Central memory CD8-positive, alpha-beta T cell (primary cell): ENCODE results near the gene CCDC86.
"Not testable (repeated sequence)": the region's sequence is repeated elsewhere in the genome, so short reads cannot be mapped to it uniquely, and the experiment has no call there.

Experiments used
- ATAC-seq: fragments of 150-1000 bp; cut with Tn5 transposase; replicated peaks from 2 replicates; pipeline ENCODE4 v1.10.0; 2022; ENCODE audit warnings: mild to moderate bottlenecking, moderate FRiP score, moderate number of reproducible peaks; ENCODE audit not compliant: poor library complexity, severe bottlenecking; ENCODE audit errors: extremely low read depth
- DNase-seq, 2 donors: peaks; one replicate each; pipeline ENCODE4 v3.0.0; 2021; ENCODE audit warnings: low spot score in 2 of 2
- H3K27ac Mint-ChIP-seq: one replicate; pipeline ENCODE4 v1.8.0; 2022; ENCODE audit warnings: low read depth, mild to moderate bottlenecking, moderate library complexity, mixed read lengths
- H3K27me3 Mint-ChIP-seq: one replicate; pipeline ENCODE4 v1.8.0; 2022; ENCODE audit warnings: mixed read lengths
- H3K36me3 Mint-ChIP-seq: one replicate; pipeline ENCODE4 v1.8.0; 2022; ENCODE audit warnings: mild to moderate bottlenecking, moderate library complexity, mixed read lengths; ENCODE audit not compliant: insufficient read depth
- H3K4me1 Mint-ChIP-seq: one replicate; pipeline ENCODE4 v1.8.0; 2022; ENCODE audit warnings: mixed read lengths
- H3K4me3 Mint-ChIP-seq: one replicate; pipeline ENCODE4 v1.8.0; 2022; ENCODE audit warnings: mild to moderate bottlenecking, moderate library complexity, mixed read lengths
- H3K9me3 Mint-ChIP-seq: one replicate; pipeline ENCODE4 v1.8.0; 2022; ENCODE audit warnings: mixed read lengths

The CCDC86 gene

DNA sequence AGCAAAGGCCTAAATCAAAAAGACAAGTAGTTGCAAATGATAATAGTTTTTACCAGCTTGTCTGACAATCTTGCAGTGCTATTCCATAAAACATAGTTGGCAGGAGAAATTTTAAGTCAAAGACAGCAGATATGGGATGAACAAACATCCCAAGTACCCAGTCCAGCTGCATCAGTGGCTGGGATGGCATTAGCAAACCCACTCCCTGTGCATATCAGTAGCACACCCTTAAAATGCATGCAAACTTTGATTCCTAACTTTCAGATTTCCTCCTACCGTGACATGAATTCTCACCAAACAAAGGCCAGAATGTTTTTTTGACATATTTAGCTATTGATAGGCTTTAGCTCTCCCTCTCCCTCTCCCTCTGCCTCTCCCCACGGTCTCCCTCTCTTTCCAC, 27.8 kb upstream of the CCDC86 start:
- H3K9me3 Mint-ChIP-seq: no peaks in the 10 kb centered on the region
- ATAC-seq: no peak

DNA sequence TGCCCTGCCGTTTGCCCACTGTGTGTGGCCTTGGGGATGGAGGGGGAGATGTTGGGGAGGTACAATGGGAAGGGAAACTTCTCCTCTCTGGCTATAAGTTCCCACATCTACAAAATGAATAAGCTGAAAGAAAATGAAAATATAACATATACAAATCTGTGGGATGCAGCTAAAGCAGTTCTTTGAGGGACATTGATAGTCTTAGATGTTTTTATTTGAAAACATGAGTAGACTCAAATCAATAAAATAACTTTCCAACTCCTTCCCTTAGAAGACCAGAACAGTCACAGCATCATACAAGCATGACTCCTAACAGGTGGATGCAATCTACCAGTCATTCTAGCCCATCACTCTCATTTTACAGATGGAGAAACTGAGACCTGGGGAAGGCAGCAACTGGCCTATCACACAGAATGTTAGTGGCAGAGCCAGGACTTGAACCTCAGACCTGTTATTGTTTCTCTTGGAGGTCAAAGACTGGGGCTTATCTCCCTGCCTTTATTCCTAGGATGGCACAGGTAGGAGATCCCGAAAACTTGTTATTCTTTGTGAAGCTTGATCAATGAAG, 25.2 kb upstream of the CCDC86 start:
- no peaks in the 10 kb centered on the region for H3K9me3 Mint-ChIP-seq
- DNase-seq (no peak), ATAC-seq (no peak)
- no peak overlapping the region for H3K4me3 Mint-ChIP-seq
- peaks cover 18% of the 10 kb centered on the region for H3K27me3 Mint-ChIP-seq
- no peaks in the 10 kb centered on the region for H3K4me1 Mint-ChIP-seq
- no peaks in the 10 kb centered on the region for H3K36me3 Mint-ChIP-seq
- no peak overlapping the region for H3K27ac Mint-ChIP-seq

More for the DNA sequence above, 27.8 kb upstream of the CCDC86 start:
- H3K27ac Mint-ChIP-seq: no peak overlapping the region
- DNase-seq: no peak
- no peaks in the 10 kb centered on the region for H3K4me1 Mint-ChIP-seq
- no peaks in the 10 kb centered on the region for H3K36me3 Mint-ChIP-seq
- no peak overlapping the region for H3K4me3 Mint-ChIP-seq
- peaks cover 44% of the 10 kb centered on the region for H3K27me3 Mint-ChIP-seq

DNA sequence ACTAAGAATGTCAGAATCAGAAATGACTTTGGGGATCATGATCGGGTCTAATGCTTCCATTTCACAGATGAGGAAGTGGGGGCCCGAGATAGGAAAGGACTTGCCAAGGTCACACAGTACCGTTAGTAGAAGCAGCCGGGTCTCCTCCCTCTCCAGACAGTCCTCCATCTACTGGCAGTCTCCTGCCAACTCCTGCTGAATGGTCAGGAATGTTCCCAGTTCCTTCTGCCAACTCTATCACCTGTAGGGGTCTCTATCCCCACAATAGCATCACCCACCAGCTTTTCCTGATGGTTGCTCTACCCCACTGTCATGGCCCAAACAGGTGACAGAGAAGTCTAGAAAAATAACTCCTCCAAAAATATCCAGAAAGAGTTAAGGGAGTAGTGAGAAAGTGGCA, 23.9 kb upstream of the CCDC86 start:
- H3K27ac Mint-ChIP-seq: no peak overlapping the region
- DNase-seq: no peak
- peaks cover 5% of the 10 kb centered on the region for H3K27me3 Mint-ChIP-seq
- H3K36me3 Mint-ChIP-seq: no peaks in the 10 kb centered on the region
- H3K4me1 Mint-ChIP-seq: no peaks in the 10 kb centered on the region
- no peaks in the 10 kb centered on the region for H3K9me3 Mint-ChIP-seq
- H3K4me3 Mint-ChIP-seq: no peak overlapping the region
- ATAC-seq: no peak

DNA sequence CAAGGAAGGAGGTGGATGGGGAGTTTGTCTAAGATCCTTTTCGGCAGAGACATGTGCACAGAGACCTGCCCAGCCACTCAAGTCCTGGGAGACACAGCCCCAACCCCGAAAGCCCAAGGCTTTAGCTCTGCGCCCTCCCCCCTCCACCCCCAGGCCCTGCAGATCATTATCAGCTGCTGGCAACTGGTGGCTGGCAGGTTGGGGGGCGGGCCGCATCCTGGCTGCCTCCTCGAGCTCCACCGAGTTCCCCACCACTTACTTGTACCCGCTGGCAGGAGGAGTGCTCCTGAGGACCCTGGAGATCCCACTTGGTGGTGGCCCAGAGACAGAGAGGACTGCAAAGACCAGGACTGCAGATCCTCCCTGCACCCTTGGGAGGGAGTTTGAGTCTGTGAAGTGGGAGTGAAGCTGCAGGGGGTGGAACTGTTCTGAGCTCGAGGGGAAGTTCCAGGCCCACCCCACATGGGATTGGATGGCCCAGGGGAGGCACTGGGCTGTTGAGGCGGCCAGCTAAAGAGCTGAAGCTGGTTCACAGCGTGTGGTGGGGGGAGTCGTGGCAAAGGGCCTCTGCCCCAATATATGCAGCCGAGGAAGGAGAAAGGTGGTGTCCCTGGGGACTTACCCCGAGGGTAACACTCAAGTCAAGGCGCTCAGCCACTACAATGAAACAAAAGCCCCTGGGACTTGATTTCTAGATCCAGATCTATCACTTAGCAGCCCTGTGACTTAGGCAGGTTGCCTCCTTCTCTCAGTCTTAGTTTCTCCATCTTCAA, 19.9 kb upstream of the CCDC86 start:
- no peak overlapping the region for H3K27ac Mint-ChIP-seq
- no peaks in the 10 kb centered on the region for H3K4me1 Mint-ChIP-seq
- H3K4me3 Mint-ChIP-seq: no peak overlapping the region
- H3K27me3 Mint-ChIP-seq: no peaks in the 10 kb centered on the region
- no peaks in the 10 kb centered on the region for H3K9me3 Mint-ChIP-seq
- DNase-seq (no peak), ATAC-seq (no peak)
- H3K36me3 Mint-ChIP-seq: no peaks in the 10 kb centered on the region

DNA sequence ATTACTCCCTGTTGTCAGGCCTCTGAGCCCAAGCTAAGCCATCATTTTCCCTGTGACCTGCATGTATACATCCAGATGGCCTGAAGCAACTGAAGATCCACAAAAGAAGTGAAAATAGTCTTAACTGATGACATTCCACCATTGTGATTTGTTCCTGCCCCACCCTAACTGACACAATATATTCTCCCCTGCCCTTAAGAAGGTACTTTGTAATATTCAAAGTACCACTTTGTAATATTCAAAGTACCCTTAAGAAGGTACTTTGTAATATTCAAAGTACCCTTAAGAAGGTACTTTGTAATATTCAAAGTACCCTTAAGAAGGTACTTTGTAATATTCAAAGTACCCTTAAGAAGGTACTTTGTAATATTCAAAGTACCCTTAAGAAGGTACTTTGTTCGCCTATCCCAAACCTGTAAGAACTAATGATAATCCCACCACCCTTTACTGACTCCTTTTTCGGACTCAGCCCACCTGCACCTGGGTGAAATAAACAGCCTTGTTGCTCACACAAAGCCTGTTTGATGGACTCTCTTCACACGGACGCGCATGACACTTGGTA, 18.1 kb upstream of the CCDC86 start:
- not testable (repeated sequence) for DNase-seq, H3K9me3 Mint-ChIP-seq, H3K4me1 Mint-ChIP-seq, ATAC-seq, H3K27me3 Mint-ChIP-seq, H3K36me3 Mint-ChIP-seq, H3K4me3 Mint-ChIP-seq, H3K27ac Mint-ChIP-seq

DNA sequence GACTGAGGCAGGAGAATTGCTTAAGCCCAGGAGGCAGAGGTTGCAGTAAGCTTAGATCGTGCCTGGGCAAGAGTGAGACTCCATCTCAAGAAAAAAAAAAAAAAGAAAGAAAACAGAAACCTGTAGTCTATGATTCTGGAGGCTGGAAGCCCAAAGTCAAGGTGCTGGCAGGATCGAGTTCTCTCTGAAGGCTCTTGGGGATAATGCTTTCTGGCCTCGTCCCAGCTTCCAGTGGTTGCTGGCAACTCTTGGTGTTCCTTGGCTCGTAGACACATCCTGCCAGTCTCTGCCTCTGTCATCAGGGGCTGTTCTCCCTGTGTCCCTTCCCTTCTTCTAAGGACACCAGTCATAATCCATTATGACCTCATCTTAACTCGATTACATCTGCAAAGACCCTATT, 16.8 kb upstream of the CCDC86 start:
- no peaks in the 10 kb centered on the region for H3K27me3 Mint-ChIP-seq
- H3K4me3 Mint-ChIP-seq: no peak overlapping the region
- H3K4me1 Mint-ChIP-seq: no peaks in the 10 kb centered on the region
- ATAC-seq: no peak
- DNase-seq: no peak
- H3K27ac Mint-ChIP-seq: no peak overlapping the region
- no peaks in the 10 kb centered on the region for H3K9me3 Mint-ChIP-seq
- peaks cover 5% of the 10 kb centered on the region for H3K36me3 Mint-ChIP-seq

DNA sequence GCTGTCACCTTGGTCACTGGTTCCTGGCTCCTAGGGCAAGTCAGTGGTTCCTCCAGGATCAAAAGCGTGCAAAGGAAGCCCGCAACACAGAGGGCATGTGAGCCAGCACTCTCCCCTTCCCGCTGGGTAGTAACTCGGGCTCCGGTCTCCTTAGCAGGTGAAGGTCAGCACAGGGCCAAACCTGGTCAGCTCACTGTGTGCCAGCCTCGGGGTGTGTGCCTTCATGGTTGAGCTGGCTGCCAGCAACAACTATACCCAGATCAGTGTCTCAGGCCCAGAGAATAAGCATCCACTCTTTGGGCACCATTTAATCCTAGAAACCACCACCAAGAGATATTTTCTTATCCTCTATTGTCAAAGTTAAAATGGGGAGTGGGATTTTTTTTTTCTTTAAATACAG, 16.1 kb upstream of the CCDC86 start:
- Mint-ChIP-seq H3K27me3 (no peaks in the 10 kb centered on the region), H3K36me3 (peaks cover 7% of the 10 kb centered on the region), H3K4me1 (no peaks in the 10 kb centered on the region), H3K9me3 (no peaks in the 10 kb centered on the region), H3K27ac (no peak overlapping the region), H3K4me3 (no peak overlapping the region)
- DNase-seq (no peak), ATAC-seq (no peak)

DNA sequence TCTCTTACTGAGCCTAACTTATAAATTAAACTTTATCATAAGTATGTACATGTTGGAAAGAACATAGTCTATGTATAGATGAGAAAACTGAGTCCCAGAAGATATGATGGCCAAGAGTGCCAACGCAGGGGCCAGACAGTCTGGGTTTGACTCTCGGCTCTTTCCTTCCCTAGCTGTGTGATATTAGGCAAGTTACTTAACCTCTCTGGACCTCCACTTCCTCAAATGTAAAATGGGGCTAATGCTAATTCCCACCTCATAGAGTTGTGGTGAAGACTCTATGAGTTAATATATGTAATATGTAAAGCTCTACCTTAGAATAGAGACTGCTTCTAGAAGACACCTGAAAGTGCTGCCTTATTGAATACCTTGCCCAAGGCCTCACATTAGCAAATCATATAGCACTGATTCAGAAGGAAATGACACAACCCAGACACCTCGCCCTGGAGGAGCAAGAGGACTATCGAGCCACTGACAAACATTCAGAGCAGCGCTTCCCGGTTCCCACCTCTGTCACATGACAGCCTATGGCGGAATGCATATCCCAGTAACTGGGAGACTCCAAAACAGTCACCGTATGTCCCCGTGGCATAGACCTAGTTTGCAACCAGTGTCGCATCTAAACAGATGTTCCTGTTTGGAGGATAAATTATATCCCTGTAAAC, 11.3 kb upstream of the CCDC86 start:
- Mint-ChIP-seq H3K4me1 (no peaks in the 10 kb centered on the region), H3K27me3 (peaks cover 10% of the 10 kb centered on the region), H3K4me3 (no peak overlapping the region), H3K27ac (no peak overlapping the region), H3K36me3 (peaks cover 9% of the 10 kb centered on the region), H3K9me3 (no peaks in the 10 kb centered on the region)
- ATAC-seq: no peak
- no peak for DNase-seq

DNA sequence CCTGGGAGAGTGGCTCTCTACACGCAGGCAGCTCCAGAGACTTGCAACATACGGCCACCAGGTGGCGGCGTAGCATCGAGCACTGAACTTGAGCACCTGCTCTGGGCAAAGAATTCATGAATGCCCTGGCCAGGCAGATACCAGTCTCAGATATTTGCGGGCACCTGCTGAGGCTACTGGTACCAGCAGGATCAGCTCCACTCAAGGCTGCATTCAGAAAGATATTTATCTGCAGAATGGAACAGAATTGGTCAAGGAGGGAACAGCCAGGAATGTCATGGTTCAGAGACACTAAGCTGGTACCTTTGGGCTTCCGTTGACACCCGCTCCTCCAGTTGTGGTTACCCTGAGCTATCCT, 10.8 kb upstream of the CCDC86 start:
- DNase-seq (peak; percentile 64 to 73), ATAC-seq (peak; percentile 70)
- Mint-ChIP-seq H3K4me1 (no peaks in the 10 kb centered on the region), H3K36me3 (peaks cover 9% of the 10 kb centered on the region), H3K27me3 (peaks cover 10% of the 10 kb centered on the region), H3K9me3 (no peaks in the 10 kb centered on the region), H3K4me3 (no peak overlapping the region), H3K27ac (no peak overlapping the region)

DNA sequence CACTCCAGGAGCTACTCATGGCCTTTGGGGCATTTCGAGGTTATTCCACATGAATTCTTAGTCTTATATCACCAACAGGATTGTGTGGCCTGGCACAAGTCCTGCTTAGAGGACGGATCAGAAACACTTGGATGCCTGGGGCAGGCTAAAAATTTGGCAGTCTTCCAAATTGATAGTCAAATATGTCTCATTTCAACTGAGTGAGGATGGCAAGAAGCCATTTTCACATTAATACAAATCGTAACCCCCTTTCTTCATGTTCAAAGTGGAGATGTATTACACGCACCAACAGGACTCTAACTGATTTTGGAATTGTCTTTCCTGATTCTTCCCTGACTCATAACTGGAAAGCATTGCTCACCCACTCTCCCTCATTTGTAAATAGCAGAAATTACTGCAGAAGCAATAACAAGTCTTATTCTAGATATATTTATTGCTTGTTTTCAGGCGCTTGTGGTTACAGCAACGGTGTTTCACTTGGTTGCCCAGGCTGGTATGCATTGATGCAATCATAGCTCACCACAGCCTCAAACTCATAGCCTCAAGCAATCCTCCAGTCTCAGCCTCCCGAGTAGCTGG, 10.3 kb upstream of the CCDC86 start:
- H3K27ac Mint-ChIP-seq: no peak overlapping the region
- H3K9me3 Mint-ChIP-seq: no peaks in the 10 kb centered on the region
- peaks cover 9% of the 10 kb centered on the region for H3K36me3 Mint-ChIP-seq
- peaks cover 10% of the 10 kb centered on the region for H3K27me3 Mint-ChIP-seq
- DNase-seq: no peak
- H3K4me1 Mint-ChIP-seq: no peaks in the 10 kb centered on the region
- ATAC-seq: no peak
- H3K4me3 Mint-ChIP-seq: no peak overlapping the region

DNA sequence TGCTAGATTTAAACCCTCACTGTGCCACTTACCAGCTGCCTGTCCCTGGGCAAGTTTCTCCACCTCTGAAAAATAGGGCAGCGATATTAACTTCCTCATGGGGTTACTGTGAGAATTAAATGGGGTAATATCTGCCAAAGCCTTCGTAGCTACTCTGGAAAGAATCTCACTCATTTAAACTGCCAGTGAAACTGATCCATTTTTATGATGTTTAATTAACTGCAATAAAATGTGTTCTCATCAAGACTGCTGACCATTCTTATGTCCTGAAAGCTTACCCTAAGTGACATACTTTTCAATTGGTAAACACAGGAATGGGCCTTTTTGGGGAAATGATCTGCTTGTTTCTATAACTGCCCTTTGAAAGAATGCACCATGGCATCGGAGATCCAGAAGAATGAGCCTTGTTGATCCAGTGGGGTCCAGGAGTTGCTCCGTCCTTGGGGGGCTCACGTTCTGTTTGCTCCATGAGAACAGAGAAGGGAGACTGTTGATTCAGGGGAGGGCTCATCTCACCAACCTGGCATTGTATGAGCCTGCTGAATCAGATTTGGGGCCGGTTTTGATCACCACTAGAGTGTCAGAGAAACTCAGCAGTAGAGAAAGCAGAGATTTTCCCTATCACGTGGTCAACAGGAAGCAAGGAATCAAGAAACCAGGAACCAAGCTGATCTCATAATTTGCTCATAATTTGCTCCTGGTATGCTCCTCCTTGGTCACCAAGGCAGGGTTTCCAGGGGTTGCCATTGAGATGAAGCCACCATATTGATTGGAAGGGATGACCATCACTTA, 7.0 kb upstream of the CCDC86 start:
- H3K27ac Mint-ChIP-seq: no peak overlapping the region
- peaks cover 5% of the 10 kb centered on the region for H3K4me1 Mint-ChIP-seq
- peaks cover 4% of the 10 kb centered on the region for H3K36me3 Mint-ChIP-seq
- H3K9me3 Mint-ChIP-seq: no peaks in the 10 kb centered on the region
- H3K4me3 Mint-ChIP-seq: no peak overlapping the region
- ATAC-seq (no peak), DNase-seq (no peak)
- peaks cover 10% of the 10 kb centered on the region for H3K27me3 Mint-ChIP-seq

DNA sequence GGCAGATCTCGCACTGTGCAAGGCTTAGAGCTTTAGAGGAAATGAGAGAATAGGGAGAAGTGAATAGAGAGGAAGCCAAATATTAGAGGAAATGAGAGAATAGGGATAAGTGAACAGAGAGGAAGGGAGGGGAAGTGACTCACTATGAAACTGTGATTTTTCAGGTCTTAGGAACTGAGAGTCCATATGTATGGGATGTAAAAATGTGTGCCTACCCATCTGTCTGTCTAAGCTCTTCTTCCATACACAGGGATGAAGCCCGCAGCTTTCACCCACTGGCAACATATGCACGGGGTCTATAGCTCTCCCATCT, 6.4 kb upstream of the CCDC86 start:
- Mint-ChIP-seq H3K27me3 (peaks cover 10% of the 10 kb centered on the region), H3K27ac (no peak overlapping the region), H3K4me3 (no peak overlapping the region), H3K36me3 (peaks cover 4% of the 10 kb centered on the region), H3K4me1 (peaks cover 5% of the 10 kb centered on the region), H3K9me3 (no peaks in the 10 kb centered on the region)
- no peak for DNase-seq
- no peak for ATAC-seq
